Panc1 (cell line): ENCODE measurements around the gene RLN3. TPM values are rescaled to one million over a fixed set of nuclear protein-coding genes. Genes with fewer than 3 reads are reported as not detected.
"Not testable (repeated sequence)": the region's sequence is repeated elsewhere in the genome, so short reads cannot be mapped to it uniquely, and the experiment has no call there.

Source experiments
- ATAC-seq: fragments of 200-7000 bp; cut with Tn5 transposase; 2 replicates; pipeline ENCODE4 v1.9.1; 2020; ENCODE audit warnings: mild to moderate bottlenecking, moderate library complexity
- BruUV-seq: library from RNA; stranded (reverse); fragments of 400-500 nt; replicated peaks from 2 replicates; lab custom pipeline; 2021; lab: Mats Ljungman, UMichigan
- CTCF ChIA-PET: fragments of 300-600 bp; sonication (Branson Sonifier 250); formaldehyde crosslinking; loops from one replicate; lab custom pipeline; 2022; ENCODE audit warnings: antibody characterized with exemption; lab: Charles Lee
- POLR2A ChIA-PET: fragments of 300-600 bp; sonication (Branson Sonifier 250); formaldehyde crosslinking; loops from one replicate; lab custom pipeline; 2022; ENCODE audit warnings: antibody characterized with exemption; lab: Charles Lee
- DNase-seq: peaks from one replicate; pipeline ENCODE4 v3.0.0-alpha.2; 2010; ENCODE audit warnings: low read depth, low spot score
- H3K27ac ChIP-seq: 2 replicates; pipeline ENCODE4 v1.5.1; 2011; ENCODE audit warnings: mild to moderate bottlenecking, low read length, inconsistent platforms
- H3K27me3 ChIP-seq: fragments of 200-500 bp; sonication (Bioruptor generic); 2 replicates; pipeline ENCODE4 v1.6.0; 2014; ENCODE audit warnings: low read length, inconsistent platforms; ENCODE audit not compliant: control insufficient read depth, insufficient read depth
- H3K36me3 ChIP-seq: fragments of 200-500 bp; sonication (Bioruptor generic); 2 replicates; pipeline ENCODE4 v1.5.1; 2014; ENCODE audit warnings: inconsistent platforms, mild to moderate bottlenecking, low read length, moderate library complexity; ENCODE audit not compliant: control insufficient read depth, insufficient read depth
- H3K4me1 ChIP-seq: 2 replicates; pipeline ENCODE4 v1.5.1; 2011; ENCODE audit warnings: inconsistent platforms, mild to moderate bottlenecking, low read length, moderate library complexity; ENCODE audit not compliant: control insufficient read depth, insufficient read depth
- H3K4me3 ChIP-seq, 2 experiments: 2 replicates each; pipeline ENCODE4 v1.5.1; 2011 to 2012; ENCODE audit warnings: low read depth in 2 of 2, low read length in 2 of 2, mild to moderate bottlenecking in 2 of 2, inconsistent platforms in 1 of 2, moderate library complexity in 1 of 2
- H3K9me3 ChIP-seq: fragments of 200-500 bp; sonication (Bioruptor generic); 2 replicates; pipeline ENCODE4 v1.5.1; 2014; ENCODE audit warnings: low read depth, mild to moderate bottlenecking, inconsistent platforms, low read length, moderate library complexity; ENCODE audit not compliant: control insufficient read depth, insufficient read depth
- POLR2AphosphoS5 ChIP-seq: IDR thresholded peaks from 2 replicates; pipeline ENCODE4 v1.6.1; 2012; ENCODE audit warnings: mild to moderate bottlenecking, low read depth, low read length, moderate library complexity
- SIN3A ChIP-seq: IDR thresholded peaks from 2 replicates; pipeline ENCODE4 v1.6.1; 2012; ENCODE audit warnings: low read depth, mild to moderate bottlenecking, low read length, moderate library complexity, borderline replicate concordance; ENCODE audit not compliant: insufficient read depth
- TCF7L2 ChIP-seq: IDR thresholded peaks from 2 replicates; pipeline ENCODE4 v1.6.1; 2011; ENCODE audit warnings: mild to moderate bottlenecking, low read depth, low read length, inconsistent platforms
- in situ Hi-C: cut with HindIII; loops from 2 replicates; pipeline ENCODE4 v1.10.0; 2016; ENCODE audit warnings: low sequenced_read_pairs, low pct_unique_long_range_greater_than_20kb
- intact Hi-C: fragments of 100-400 bp; cut with micrococcal nuclease; formaldehyde crosslinking; loops from one replicate; pipeline ENCODE4 v1.10.0; 2022; ENCODE audit not compliant: unreplicated experiment
- total RNA-seq: library from RNA; stranded (reverse); gene quantifications from one replicate; pipeline ENCODE4 v1.2.1, GENCODE V29; 2021; ENCODE audit not compliant: unreplicated experiment
- TF ChIP-seq, protein P1 (sequence below), 2 experiments: IDR thresholded peaks; 2 replicates each; pipeline ENCODE4 v1.6.1; 2011 to 2012; ENCODE audit warnings: low read depth in 2 of 2, control low read depth in 1 of 2, low read length in 1 of 2, mild to moderate bottlenecking in 1 of 2, moderate library complexity in 1 of 2; ENCODE audit not compliant: insufficient read depth in 1 of 2
- TF ChIP-seq, protein P2 (sequence below): fragments of 450-650 bp; IDR thresholded peaks from 2 replicates; pipeline ENCODE4 v1.5.1; 2017; ENCODE audit warnings: mild to moderate bottlenecking

RLN3 gene
- total RNA-seq, 1 experiment from 2014 or later = not detected

DNA sequence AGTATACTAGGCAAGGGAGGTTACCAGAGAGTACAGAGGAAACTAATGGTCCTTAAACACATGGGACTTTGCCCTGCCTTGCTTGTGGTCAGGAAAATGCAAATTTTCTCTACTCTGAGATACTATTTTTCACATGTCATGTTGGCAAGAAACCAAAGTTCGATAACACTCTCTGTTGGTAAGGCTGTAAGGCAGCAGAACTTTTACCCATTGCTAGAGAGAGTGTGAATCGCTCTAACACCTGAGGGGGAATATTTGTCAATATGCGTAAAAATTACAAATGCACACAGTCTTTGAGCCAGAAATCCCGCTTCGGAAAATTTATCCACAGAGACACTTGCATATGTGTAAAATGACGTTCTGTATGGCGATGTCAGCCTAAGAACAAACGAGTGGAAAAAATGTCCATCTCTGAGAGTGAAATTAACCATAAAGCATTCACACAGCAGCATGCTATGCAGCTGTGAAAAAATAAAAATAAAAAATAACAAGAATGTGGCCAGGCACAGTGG, 12.4 kb upstream of the RLN3 start:
- Histone ChIP-seq H3K4me3 (no peak overlapping the region), H3K9me3 (no peaks in the 10 kb centered on the region), H3K27me3 (no peaks in the 10 kb centered on the region), H3K36me3 (no peaks in the 10 kb centered on the region), H3K4me1 (no peaks in the 10 kb centered on the region), H3K27ac (no peak overlapping the region)
- ChIA-PET POLR2A (no interaction called here), CTCF (no interaction called here)
- DNase-seq (no peak), ATAC-seq (no peak)
- in situ Hi-C loops (no loop called here), intact Hi-C loops (no loop called here)
- no TSS peak for BruUV-seq
- TF ChIP-seq, protein P1, sequence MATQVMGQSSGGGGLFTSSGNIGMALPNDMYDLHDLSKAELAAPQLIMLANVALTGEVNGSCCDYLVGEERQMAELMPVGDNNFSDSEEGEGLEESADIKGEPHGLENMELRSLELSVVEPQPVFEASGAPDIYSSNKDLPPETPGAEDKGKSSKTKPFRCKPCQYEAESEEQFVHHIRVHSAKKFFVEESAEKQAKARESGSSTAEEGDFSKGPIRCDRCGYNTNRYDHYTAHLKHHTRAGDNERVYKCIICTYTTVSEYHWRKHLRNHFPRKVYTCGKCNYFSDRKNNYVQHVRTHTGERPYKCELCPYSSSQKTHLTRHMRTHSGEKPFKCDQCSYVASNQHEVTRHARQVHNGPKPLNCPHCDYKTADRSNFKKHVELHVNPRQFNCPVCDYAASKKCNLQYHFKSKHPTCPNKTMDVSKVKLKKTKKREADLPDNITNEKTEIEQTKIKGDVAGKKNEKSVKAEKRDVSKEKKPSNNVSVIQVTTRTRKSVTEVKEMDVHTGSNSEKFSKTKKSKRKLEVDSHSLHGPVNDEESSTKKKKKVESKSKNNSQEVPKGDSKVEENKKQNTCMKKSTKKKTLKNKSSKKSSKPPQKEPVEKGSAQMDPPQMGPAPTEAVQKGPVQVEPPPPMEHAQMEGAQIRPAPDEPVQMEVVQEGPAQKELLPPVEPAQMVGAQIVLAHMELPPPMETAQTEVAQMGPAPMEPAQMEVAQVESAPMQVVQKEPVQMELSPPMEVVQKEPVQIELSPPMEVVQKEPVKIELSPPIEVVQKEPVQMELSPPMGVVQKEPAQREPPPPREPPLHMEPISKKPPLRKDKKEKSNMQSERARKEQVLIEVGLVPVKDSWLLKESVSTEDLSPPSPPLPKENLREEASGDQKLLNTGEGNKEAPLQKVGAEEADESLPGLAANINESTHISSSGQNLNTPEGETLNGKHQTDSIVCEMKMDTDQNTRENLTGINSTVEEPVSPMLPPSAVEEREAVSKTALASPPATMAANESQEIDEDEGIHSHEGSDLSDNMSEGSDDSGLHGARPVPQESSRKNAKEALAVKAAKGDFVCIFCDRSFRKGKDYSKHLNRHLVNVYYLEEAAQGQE (IDR thresholded peaks at IDR 0.05; ENCODE audit: insufficient read depth in 1 of 2, low read depth in 2 of 2, low read length in 1 of 2) = no peak
- no peak for TF ChIP-seq TCF7L2
- TF ChIP-seq, protein P2, sequence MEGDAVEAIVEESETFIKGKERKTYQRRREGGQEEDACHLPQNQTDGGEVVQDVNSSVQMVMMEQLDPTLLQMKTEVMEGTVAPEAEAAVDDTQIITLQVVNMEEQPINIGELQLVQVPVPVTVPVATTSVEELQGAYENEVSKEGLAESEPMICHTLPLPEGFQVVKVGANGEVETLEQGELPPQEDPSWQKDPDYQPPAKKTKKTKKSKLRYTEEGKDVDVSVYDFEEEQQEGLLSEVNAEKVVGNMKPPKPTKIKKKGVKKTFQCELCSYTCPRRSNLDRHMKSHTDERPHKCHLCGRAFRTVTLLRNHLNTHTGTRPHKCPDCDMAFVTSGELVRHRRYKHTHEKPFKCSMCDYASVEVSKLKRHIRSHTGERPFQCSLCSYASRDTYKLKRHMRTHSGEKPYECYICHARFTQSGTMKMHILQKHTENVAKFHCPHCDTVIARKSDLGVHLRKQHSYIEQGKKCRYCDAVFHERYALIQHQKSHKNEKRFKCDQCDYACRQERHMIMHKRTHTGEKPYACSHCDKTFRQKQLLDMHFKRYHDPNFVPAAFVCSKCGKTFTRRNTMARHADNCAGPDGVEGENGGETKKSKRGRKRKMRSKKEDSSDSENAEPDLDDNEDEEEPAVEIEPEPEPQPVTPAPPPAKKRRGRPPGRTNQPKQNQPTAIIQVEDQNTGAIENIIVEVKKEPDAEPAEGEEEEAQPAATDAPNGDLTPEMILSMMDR = no peak
- no peak for TF ChIP-seq SIN3A
- TF ChIP-seq POLR2AphosphoS5 = no peak

DNA sequence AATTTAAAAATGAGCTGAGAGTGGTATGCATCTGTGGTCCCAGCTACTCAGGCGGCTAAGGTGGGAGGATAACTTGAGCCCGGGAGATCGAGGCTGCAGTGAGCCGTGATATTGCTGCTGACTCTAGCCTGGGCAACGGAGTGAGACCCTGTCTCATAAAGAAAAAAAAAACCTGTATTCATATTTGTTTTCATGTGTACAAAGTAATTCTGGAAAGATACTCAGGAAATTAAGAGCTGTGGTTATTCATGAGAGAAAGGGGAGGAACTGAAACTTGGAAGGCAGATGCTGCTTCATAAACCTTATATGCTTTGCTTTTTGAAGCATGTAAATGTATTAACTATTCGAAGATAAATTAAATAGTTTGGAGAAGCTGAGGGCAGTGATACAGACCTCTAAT, 8.8 kb upstream of the RLN3 start:
- BruUV-seq = no TSS peak
- H3K4me1 ChIP-seq = peaks cover 3% of the 10 kb centered on the region; the same call in 1 of the 2 replicates
- H3K4me3 ChIP-seq = no peak overlapping the region
- DNase-seq (no peak), ATAC-seq (no peak)
- H3K27ac ChIP-seq = no peak overlapping the region
- no peaks in the 10 kb centered on the region for H3K9me3 ChIP-seq
- no peaks in the 10 kb centered on the region for H3K27me3 ChIP-seq
- no peaks in the 10 kb centered on the region for H3K36me3 ChIP-seq
- ChIA-PET POLR2A (no interaction called here), CTCF (interaction anchor here (0.6 kb wide), 1 partner anchor 32 kb away, joined by 3 read pairs; no protein-coding TSS in a partner anchor)
- intact Hi-C loops = no loop called here
- in situ Hi-C loops = no loop called here
- TF ChIP-seq, protein P1 (IDR thresholded peaks at IDR 0.05; ENCODE audit: insufficient read depth in 1 of 2, low read depth in 2 of 2, low read length in 1 of 2) = no peak
- TF ChIP-seq TCF7L2 = no peak
- no peak for TF ChIP-seq POLR2AphosphoS5
- TF ChIP-seq, protein P2 = no peak
- TF ChIP-seq SIN3A = no peak

DNA sequence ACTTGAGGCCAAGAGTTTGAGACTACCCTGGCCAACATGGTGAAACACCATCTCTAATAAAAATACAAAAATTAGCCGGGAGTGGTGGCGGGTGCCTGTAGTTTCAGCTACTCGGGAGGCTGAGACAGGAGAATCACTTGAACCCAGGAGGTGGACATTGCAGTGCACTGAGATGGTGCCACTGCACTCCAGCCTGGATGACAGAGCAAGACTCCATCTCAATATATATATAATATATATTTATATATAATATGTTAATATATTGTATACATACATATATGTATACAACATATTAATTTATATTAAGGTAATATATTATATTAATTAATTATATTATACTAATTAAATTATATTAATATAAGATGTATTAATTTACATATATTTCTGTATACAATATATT, 8.2 kb upstream of the RLN3 start:
- H3K4me1 ChIP-seq, H3K9me3 ChIP-seq, in situ Hi-C loops, POLR2A ChIA-PET, H3K4me3 ChIP-seq, H3K27ac ChIP-seq, H3K36me3 ChIP-seq, ATAC-seq, BruUV-seq, intact Hi-C loops, H3K27me3 ChIP-seq, DNase-seq: not testable (repeated sequence)
- CTCF ChIA-PET = interaction anchor here (0.6 kb wide), 1 partner anchor 32 kb away, joined by 3 read pairs; no protein-coding TSS in a partner anchor
